ENCODE data around the gene TMEM18. TPM values are rescaled to one million over a fixed set of nuclear protein-coding genes. Genes with fewer than 3 reads are reported as not detected.

TMEM18 gene
- polyA plus RNA-seq (2013, experiment 1 of 2) = 23.6 TPM
- polyA plus RNA-seq (2013, experiment 2 of 2) = 25.4 TPM

DNA sequence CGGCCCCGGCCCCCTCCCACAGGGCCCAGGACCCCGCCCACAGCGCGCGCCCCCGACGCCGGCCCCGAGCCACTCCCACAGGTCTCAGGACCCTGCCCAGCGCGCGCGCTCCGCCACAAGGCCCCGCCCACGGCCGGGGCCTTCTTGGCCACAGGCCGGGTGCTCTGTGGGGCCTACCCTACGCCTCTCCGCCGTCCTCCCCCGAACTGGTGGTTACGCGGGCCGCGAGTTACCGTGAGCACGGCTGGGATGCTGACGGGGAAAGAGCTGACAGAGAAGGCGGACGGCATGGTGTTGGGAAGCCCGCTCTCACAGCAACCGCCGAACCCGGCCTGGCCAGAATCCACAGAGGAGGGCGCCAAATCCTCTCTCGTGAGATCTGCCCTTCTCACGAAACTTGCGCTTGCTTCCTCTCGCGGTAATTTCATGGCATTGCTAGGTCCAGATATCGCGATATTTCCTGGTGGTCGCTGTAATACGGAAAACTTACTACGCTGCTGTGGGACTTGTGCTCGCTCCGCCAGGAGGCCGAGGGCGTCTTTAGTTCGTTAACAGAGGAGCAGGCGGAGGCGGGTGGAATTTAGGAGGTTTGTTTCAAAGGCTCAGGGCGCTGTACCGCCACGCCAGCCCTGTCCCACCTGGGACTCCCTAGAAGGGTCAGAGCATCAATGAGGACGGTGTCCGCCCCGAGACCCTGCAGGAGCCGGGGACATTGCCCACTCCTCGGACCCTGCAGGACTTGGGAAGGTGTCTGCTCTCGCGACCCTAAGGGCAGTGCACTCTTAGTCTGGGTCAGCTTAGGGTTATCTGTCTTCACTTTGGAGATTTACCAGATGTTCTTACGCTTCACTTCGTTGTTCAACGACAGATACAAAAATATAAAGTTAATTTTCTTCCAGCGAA lies at the start of gene TMEM18:
Gene TMEM18 (minus strand): TSS at position 351 of the 903 bp plus-strand sequence. CDS start 61 bp downstream, at position 290.
- Histone ChIP-seq H3K9ac (ENCODE audit: low read depth, low read length) (peak within 1 kb of the TSS; percentile 98), H3K27me3 (ENCODE audit: insufficient read depth, low read length) (no peaks in the 10 kb centered on the region), H3K27ac (ENCODE audit: low read depth, low read length) (peak within 1 kb of the TSS; percentile 99), H3K4me3 (ENCODE audit: low read length) (peak within 1 kb of the TSS; percentile 89), H3K9me3 (ENCODE audit: insufficient read depth, low read depth, low read length) (no peaks in the 10 kb centered on the region), H3K4me1 (ENCODE audit: insufficient read depth, low read length) (peaks cover 8% of the 10 kb centered on the region; the same call in 1 of the 2 replicates), H3K36me3 (ENCODE audit: insufficient read depth, low read length) (peaks cover 15% of the 10 kb centered on the region)
- 1% methylated on average over 68 of the region's 68 CpGs for WGBS

GRCh38 chr2:726169-726568 lies 49.0 kb upstream of the TMEM18 start:
- Histone ChIP-seq H3K36me3 (ENCODE audit: insufficient read depth, low read length) (no peaks in the 10 kb centered on the region), H3K4me3 (ENCODE audit: low read length) (no peak overlapping the region), H3K9ac (ENCODE audit: low read depth, low read length) (no peak overlapping the region), H3K27ac (ENCODE audit: low read depth, low read length) (no peak overlapping the region), H3K27me3 (ENCODE audit: insufficient read depth, low read length) (no peaks in the 10 kb centered on the region), H3K4me1 (ENCODE audit: insufficient read depth, low read length) (peaks cover 27% of the 10 kb centered on the region), H3K9me3 (ENCODE audit: insufficient read depth, low read depth, low read length) (no peaks in the 10 kb centered on the region)
- 92% methylated on average over 4 of the region's 4 CpGs for WGBS

DNA sequence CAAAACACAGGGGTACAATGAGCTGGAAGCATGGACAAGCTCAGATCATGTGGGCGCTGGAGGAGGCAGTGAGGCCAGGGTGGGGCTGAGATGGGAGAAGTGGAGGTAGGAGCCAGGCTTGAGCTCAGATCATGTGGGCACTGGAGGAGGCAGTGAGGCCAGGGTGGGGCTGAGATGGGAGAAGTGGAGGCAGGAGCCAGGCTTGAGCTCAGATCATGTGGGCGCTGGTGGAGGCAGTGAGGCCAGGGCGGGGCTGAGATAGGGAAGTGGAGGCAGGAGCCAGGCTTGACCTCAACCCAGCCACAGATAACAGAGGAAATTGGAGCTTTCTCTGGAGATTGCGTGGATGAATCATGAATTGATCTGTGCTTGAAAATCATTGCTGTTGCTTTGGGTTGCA lies 48.3 kb upstream of the TMEM18 start:
- Histone ChIP-seq H3K4me1 (ENCODE audit: insufficient read depth, low read length) (peaks cover 24% of the 10 kb centered on the region), H3K9ac (ENCODE audit: low read depth, low read length) (no peak overlapping the region), H3K27me3 (ENCODE audit: insufficient read depth, low read length) (no peaks in the 10 kb centered on the region), H3K36me3 (ENCODE audit: insufficient read depth, low read length) (no peaks in the 10 kb centered on the region), H3K9me3 (ENCODE audit: insufficient read depth, low read depth, low read length) (no peaks in the 10 kb centered on the region), H3K4me3 (ENCODE audit: low read length) (no peak overlapping the region), H3K27ac (ENCODE audit: low read depth, low read length) (no peak overlapping the region)
- 91% methylated on average over 4 of the region's 4 CpGs for WGBS

- Histone ChIP-seq H3K9me3 (ENCODE audit: insufficient read depth, low read depth, low read length) (no peaks in the 10 kb centered on the region), H3K27me3 (ENCODE audit: insufficient read depth, low read length) (no peaks in the 10 kb centered on the region), H3K36me3 (ENCODE audit: insufficient read depth, low read length) (no peaks in the 10 kb centered on the region), H3K4me1 (ENCODE audit: insufficient read depth, low read length) (peaks cover 10% of the 10 kb centered on the region), H3K4me3 (ENCODE audit: low read length) (no peak overlapping the region), H3K9ac (ENCODE audit: low read depth, low read length) (no peak overlapping the region), H3K27ac (ENCODE audit: low read depth, low read length) (no peak overlapping the region)
- WGBS = 97% methylated on average over 5 of the region's 5 CpGs
These were observed 46.6 kb upstream of the TMEM18 start for GRCh38 chr2:723761-724160.

- H3K9me3 ChIP-seq (ENCODE audit: insufficient read depth, low read depth, low read length) = no peaks in the 10 kb centered on the region
- 95% methylated on average over 21 of the region's 21 CpGs for WGBS
These were observed 43.6 kb upstream of the TMEM18 start for GRCh38 chr2:720842-721241.

DNA sequence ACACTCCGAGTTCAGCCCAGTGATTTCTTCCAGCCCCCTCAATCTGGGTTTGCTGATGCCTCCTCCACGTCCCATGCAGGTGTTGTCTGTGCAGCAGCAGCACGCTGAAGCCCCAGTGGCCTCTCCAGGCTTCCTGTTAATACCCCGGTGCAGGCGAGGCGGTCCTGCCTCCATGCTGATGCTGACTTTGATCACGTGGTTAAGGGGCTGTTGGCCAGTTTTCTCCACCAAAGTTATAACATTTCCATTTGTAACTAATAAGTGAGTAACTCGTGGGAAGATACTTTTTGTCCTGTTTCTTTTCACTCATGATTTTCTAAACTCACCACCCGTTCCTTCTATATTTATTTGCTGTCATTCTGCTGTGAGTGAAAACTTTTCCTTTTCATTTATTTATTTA lies 42.5 kb upstream of the TMEM18 start:
- Histone ChIP-seq H3K9me3 (ENCODE audit: insufficient read depth, low read depth, low read length) (no peaks in the 10 kb centered on the region), H3K9ac (ENCODE audit: low read depth, low read length) (no peak overlapping the region), H3K4me1 (ENCODE audit: insufficient read depth, low read length) (peaks cover 18% of the 10 kb centered on the region), H3K36me3 (ENCODE audit: insufficient read depth, low read length) (no peaks in the 10 kb centered on the region), H3K4me3 (ENCODE audit: low read length) (no peak overlapping the region), H3K27ac (ENCODE audit: low read depth, low read length) (no peak overlapping the region), H3K27me3 (ENCODE audit: insufficient read depth, low read length) (no peaks in the 10 kb centered on the region)
- WGBS = 87% methylated on average over 8 of the region's 9 CpGs

More at GRCh38 chr2:720842-721241, 43.6 kb upstream of the TMEM18 start:
- H3K4me1 ChIP-seq (ENCODE audit: insufficient read depth, low read length) = peaks cover 13% of the 10 kb centered on the region
- no peaks in the 10 kb centered on the region for H3K36me3 ChIP-seq (ENCODE audit: insufficient read depth, low read length)
- H3K4me3 ChIP-seq (ENCODE audit: low read length) = no peak overlapping the region
- no peak overlapping the region for H3K27ac ChIP-seq (ENCODE audit: low read depth, low read length)
- no peak overlapping the region for H3K9ac ChIP-seq (ENCODE audit: low read depth, low read length)
- no peaks in the 10 kb centered on the region for H3K27me3 ChIP-seq (ENCODE audit: insufficient read depth, low read length)

- Histone ChIP-seq H3K27me3 (ENCODE audit: insufficient read depth, low read length) (no peaks in the 10 kb centered on the region), H3K4me3 (ENCODE audit: low read length) (no peak overlapping the region), H3K4me1 (ENCODE audit: insufficient read depth, low read length) (peaks cover 15% of the 10 kb centered on the region), H3K9ac (ENCODE audit: low read depth, low read length) (no peak overlapping the region), H3K9me3 (ENCODE audit: insufficient read depth, low read depth, low read length) (no peaks in the 10 kb centered on the region), H3K27ac (ENCODE audit: low read depth, low read length) (no peak overlapping the region), H3K36me3 (ENCODE audit: insufficient read depth, low read length) (no peaks in the 10 kb centered on the region)
These were observed 42.0 kb upstream of the TMEM18 start for GRCh38 chr2:719191-719590.

- Histone ChIP-seq H3K4me3 (ENCODE audit: low read length) (no peak overlapping the region), H3K27me3 (ENCODE audit: insufficient read depth, low read length) (no peaks in the 10 kb centered on the region), H3K36me3 (ENCODE audit: insufficient read depth, low read length) (no peaks in the 10 kb centered on the region), H3K27ac (ENCODE audit: low read depth, low read length) (no peak overlapping the region), H3K4me1 (ENCODE audit: insufficient read depth, low read length) (peaks cover 10% of the 10 kb centered on the region; the same call in 1 of the 2 replicates), H3K9me3 (ENCODE audit: insufficient read depth, low read depth, low read length) (no peaks in the 10 kb centered on the region), H3K9ac (ENCODE audit: low read depth, low read length) (no peak overlapping the region)
- 94% methylated on average over 5 of the region's 5 CpGs for WGBS
These were observed 40.5 kb upstream of the TMEM18 start for GRCh38 chr2:717661-718060.

GRCh38 chr2:715854-716560 lies 38.8 kb upstream of the TMEM18 start:
- Histone ChIP-seq H3K36me3 (ENCODE audit: insufficient read depth, low read length) (no peaks in the 10 kb centered on the region), H3K27ac (ENCODE audit: low read depth, low read length) (no peak overlapping the region)
- WGBS = 57% methylated on average over 18 of the region's 18 CpGs

GRCh38 chr2:715038-715437 lies 37.8 kb upstream of the TMEM18 start:
- H3K4me3 ChIP-seq (ENCODE audit: low read length) = no peak overlapping the region
- WGBS = 64% methylated on average over 2 of the region's 2 CpGs
- no peaks in the 10 kb centered on the region for H3K27me3 ChIP-seq (ENCODE audit: insufficient read depth, low read length)
- no peaks in the 10 kb centered on the region for H3K36me3 ChIP-seq (ENCODE audit: insufficient read depth, low read length)
- no peaks in the 10 kb centered on the region for H3K9me3 ChIP-seq (ENCODE audit: insufficient read depth, low read depth, low read length)
- H3K9ac ChIP-seq (ENCODE audit: low read depth, low read length) = no peak overlapping the region
- peaks cover 10% of the 10 kb centered on the region; the same call in 1 of the 2 replicates for H3K4me1 ChIP-seq (ENCODE audit: insufficient read depth, low read length)
- no peak overlapping the region for H3K27ac ChIP-seq (ENCODE audit: low read depth, low read length)

More at GRCh38 chr2:715854-716560, 38.8 kb upstream of the TMEM18 start:
- H3K4me1 ChIP-seq (ENCODE audit: insufficient read depth, low read length) = peaks cover 10% of the 10 kb centered on the region; the same call in 1 of the 2 replicates
- no peak overlapping the region for H3K4me3 ChIP-seq (ENCODE audit: low read length)
- H3K27me3 ChIP-seq (ENCODE audit: insufficient read depth, low read length) = no peaks in the 10 kb centered on the region
- no peaks in the 10 kb centered on the region for H3K9me3 ChIP-seq (ENCODE audit: insufficient read depth, low read depth, low read length)
- H3K9ac ChIP-seq (ENCODE audit: low read depth, low read length) = no peak overlapping the region
